SU-DHL-6 (cell line): ENCODE measurements around the gene OR52E4.

Source experiments
- CTCF ChIP-seq: fragments of 200-600 bp; sonication (generic); IDR thresholded peaks from one replicate; pipeline ENCODE4 v1.5.1; 2017; ENCODE audit warnings: antibody characterized with exemption, mild to moderate bottlenecking, low read length, moderate library complexity; ENCODE audit not compliant: insufficient read depth, poor library complexity, severe bottlenecking
- EZH2phosphoT487 ChIP-seq: fragments of 200-600 bp; sonication (generic), shearing (Covaris generic); conservative IDR thresholded peaks from 2 replicates; pipeline ENCODE4 v1.6.1; 2018; ENCODE audit warnings: mild to moderate bottlenecking, antibody characterized with exemption, low read length, moderate library complexity, mixed read lengths

GRCh38 chr11:5899534-5899933 is 19.1 kb downstream of the OR52E4 start:
- TF ChIP-seq CTCF (no peak), EZH2phosphoT487 (no peak)
